OCI-LY3 (cell line): ENCODE results near the gene KRTAP10-8.

Experiments used
- EZH2phosphoT487 ChIP-seq: fragments of 200-600 bp; shearing (Covaris generic); IDR thresholded peaks from 2 replicates; pipeline ENCODE4 v1.6.1; 2018; ENCODE audit warnings: antibody characterized with exemption, mixed run types, low read depth
- TF ChIP-seq, protein P1 (sequence below): fragments of 200-600, 300-600 bp; sonication (generic); IDR thresholded peaks from 2 replicates; pipeline ENCODE4 v1.5.1; 2014; ENCODE audit warnings: antibody characterized with exemption, low read length, low read depth

DNA sequence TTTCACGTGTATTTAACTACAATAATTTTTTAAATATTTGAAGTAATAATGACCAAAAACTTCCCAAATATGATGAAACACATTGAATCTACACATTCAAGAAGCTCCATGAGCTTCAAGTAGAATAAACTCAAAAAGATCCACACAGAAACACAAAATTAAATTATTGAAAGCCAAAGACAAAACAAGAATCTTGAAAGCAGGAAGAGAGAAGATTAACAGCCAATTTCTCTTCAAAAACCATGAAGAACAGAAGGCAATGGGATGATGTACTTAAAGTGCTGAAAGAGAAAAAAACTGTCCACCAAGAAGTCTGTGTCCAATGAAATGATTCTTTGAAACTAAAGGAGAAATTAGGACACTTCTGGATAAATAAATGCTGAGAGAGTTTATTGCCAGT lies 20.2 kb downstream of the KRTAP10-8 start:
- TF ChIP-seq, protein P1, sequence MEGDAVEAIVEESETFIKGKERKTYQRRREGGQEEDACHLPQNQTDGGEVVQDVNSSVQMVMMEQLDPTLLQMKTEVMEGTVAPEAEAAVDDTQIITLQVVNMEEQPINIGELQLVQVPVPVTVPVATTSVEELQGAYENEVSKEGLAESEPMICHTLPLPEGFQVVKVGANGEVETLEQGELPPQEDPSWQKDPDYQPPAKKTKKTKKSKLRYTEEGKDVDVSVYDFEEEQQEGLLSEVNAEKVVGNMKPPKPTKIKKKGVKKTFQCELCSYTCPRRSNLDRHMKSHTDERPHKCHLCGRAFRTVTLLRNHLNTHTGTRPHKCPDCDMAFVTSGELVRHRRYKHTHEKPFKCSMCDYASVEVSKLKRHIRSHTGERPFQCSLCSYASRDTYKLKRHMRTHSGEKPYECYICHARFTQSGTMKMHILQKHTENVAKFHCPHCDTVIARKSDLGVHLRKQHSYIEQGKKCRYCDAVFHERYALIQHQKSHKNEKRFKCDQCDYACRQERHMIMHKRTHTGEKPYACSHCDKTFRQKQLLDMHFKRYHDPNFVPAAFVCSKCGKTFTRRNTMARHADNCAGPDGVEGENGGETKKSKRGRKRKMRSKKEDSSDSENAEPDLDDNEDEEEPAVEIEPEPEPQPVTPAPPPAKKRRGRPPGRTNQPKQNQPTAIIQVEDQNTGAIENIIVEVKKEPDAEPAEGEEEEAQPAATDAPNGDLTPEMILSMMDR, result no peak
- TF ChIP-seq EZH2phosphoT487, result no peak
